Measurements from ENCODE around the gene TRAF2. TPM values are rescaled to one million over a fixed set of nuclear protein-coding genes. Genes with fewer than 3 reads are reported as not detected.

Gene TRAF2
- total RNA-seq, 1 donor from 2014 or later, result 16.5 TPM

GRCh38 chr9:136949817-136950655 lies 63.7 kb downstream of the TRAF2 start:
- peak; percentile 97 for DNase-seq
- peaks cover 36% of the 10 kb centered on the region for H3K4me1 ChIP-seq
- intact Hi-C loops (cut with DNase I), result no loop called here

GRCh38 chr9:136950656-136951276 lies 64.5 kb downstream of the TRAF2 start:
- Histone ChIP-seq H3K36me3 (no peaks in the 10 kb centered on the region), H3K27me3 (ENCODE audit: low read depth) (no peaks in the 10 kb centered on the region), H3K4me1 (peaks cover 36% of the 10 kb centered on the region), H3K9me3 (no peaks in the 10 kb centered on the region), H3K4me3 (peak overlapping the region; percentile 81), H3K27ac (peak overlapping the region; percentile 88)
- ATAC-seq (peak; percentile 10 to 39), DNase-seq (peak; percentile 52)
- intact Hi-C loops (cut with DNase I), result no loop called here
- no peak for TF ChIP-seq CTCF (IDR thresholded peaks at IDR 0.05)

More at GRCh38 chr9:136949817-136950655, 63.7 kb downstream of the TRAF2 start:
- no peaks in the 10 kb centered on the region for H3K27me3 ChIP-seq (ENCODE audit: low read depth)
- peak overlapping the region; percentile 88 for H3K27ac ChIP-seq
- H3K36me3 ChIP-seq, result no peaks in the 10 kb centered on the region
- H3K9me3 ChIP-seq, result no peaks in the 10 kb centered on the region
- peak; percentile 92 to 96 for ATAC-seq
- peak overlapping the region; percentile 81 for H3K4me3 ChIP-seq
- TF ChIP-seq CTCF (IDR thresholded peaks at IDR 0.05), result no peak

- ATAC-seq (no peak), DNase-seq (peak; percentile 47)
- H3K36me3 ChIP-seq, result no peaks in the 10 kb centered on the region
- intact Hi-C loops (cut with DNase I), result no loop called here
- H3K27ac ChIP-seq, result no peak within 1 kb of the TSS
- no peaks in the 10 kb centered on the region for H3K9me3 ChIP-seq
- peaks cover 36% of the 10 kb centered on the region for H3K4me1 ChIP-seq
- H3K4me3 ChIP-seq, result no peak within 1 kb of the TSS
- H3K27me3 ChIP-seq (ENCODE audit: low read depth), result no peaks in the 10 kb centered on the region
- no peak for TF ChIP-seq CTCF (IDR thresholded peaks at IDR 0.05)
Measured at GRCh38 chr9:136951541-136952320, 65.4 kb downstream of the TRAF2 start, which contains the start of gene LCN12. Gene LCN12, plus strand, starts transcription at chr9:136952273. Its CDS starts 55 bp downstream, at chr9:136952328.

DNA sequence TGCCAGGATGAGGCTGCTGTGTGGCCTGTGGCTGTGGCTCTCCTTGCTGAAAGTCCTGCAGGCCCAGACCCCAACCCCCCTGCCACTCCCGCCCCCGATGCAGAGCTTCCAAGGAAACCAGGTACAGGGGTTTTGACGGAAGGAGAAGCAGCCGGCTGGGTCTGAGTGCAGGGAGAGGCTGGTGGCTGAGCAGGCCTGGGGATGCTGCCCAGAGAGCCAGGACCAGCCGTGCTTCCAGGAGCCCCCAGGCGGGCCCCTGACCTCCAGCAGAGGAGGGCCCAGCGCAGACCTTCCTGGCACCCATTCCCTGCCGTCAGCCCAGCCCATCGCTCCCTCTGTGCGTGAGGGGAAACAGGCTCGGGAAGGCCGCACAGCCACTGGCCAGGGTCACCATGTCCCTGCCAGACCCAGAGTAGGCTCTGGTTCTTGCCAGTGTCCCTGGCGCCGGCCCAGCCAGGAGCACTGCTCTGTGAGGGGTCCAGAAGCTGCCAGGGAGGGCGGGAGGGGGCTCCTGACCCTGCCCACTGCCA lies 66.1 kb downstream of the TRAF2 start:
- ATAC-seq (no peak), DNase-seq (peak; percentile 39)
- no peak overlapping the region for H3K4me3 ChIP-seq
- H3K36me3 ChIP-seq, result no peaks in the 10 kb centered on the region
- no peak for TF ChIP-seq CTCF (IDR thresholded peaks at IDR 0.05)
- no peak overlapping the region for H3K27ac ChIP-seq
- no peaks in the 10 kb centered on the region for H3K9me3 ChIP-seq
- H3K27me3 ChIP-seq (ENCODE audit: low read depth), result no peaks in the 10 kb centered on the region
- H3K4me1 ChIP-seq, result peaks cover 30% of the 10 kb centered on the region
- intact Hi-C loops (cut with DNase I), result no loop called here

Measured in lower lobe of right lung (tissue), 2 donors.